ENCODE data around the gene CEP131. TPM values are rescaled to one million over a fixed set of nuclear protein-coding genes. Genes with fewer than 3 reads are reported as not detected.

The CEP131 gene
- total RNA-seq, 5 donors from 2014 or later (not counting 1 experiment from before 2014, with no cell fraction given) = 9.0 to 15.8 (median 11.2) TPM

DNA sequence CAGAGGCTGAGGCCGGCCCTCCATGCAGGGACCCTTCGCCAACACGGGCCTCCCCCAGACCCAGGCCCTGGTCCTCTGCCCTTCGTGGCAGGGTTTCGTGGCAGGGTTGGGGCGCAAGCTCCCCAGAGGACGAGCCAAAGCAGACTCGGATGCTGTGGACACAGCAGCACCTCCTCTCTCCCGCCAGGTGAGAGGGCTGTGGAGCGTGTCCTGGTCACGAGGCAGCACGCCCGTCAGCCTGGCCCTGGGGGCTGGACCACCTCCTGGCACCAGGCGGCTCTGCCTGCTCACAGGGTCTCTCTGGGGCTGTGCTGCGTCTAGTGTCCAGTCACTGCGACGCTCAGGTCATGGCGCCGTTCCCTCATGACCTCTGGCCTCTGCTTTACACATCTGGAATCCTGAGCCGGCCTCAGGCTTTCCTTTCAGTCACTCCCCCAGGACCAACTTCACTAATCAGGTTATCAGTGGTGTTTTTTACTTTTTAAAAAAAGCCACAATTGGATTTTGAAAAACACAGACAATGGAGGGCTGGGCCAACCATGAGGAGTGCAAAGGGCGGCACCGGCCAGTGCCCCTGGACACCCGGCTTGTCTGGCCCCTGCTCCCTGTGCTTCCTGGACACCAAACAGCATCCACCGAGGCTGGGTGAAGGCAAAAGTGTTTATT lies 21.7 kb upstream of the CEP131 start:
- WGBS (ENCODE audit: insufficient coverage) = 93% methylated on average over 22 of the region's 24 CpGs
- H3K9me3 ChIP-seq = no peaks in the 10 kb centered on the region

DNA sequence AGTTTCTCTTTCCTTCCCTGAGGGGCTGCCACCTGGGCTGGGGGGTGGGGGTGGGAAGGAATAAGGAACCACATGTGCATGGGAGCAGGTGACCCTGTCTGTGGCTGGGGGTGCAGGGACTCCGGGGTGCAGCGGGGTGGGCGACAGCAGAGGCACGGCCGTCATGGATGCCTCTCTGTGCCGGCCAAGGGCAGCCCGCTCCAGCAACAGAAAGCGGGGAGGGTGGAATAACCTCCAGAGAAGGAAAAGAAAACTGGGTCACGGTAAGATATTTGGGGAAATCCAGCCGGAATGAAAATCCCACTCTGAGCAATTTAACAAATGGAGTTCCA lies 20.5 kb upstream of the CEP131 start:
- Mint-ChIP-seq H3K9me3 (no peaks in the 10 kb centered on the region), H3K4me1 (peaks cover 22 to 30% (median 27%) of the 10 kb centered on the region in 3 donors), H3K27ac (no peak overlapping the region), H3K4me3 (no peak overlapping the region), H3K27me3 (no peaks in the 10 kb centered on the region), H3K36me3 (no peaks in the 10 kb centered on the region)
- no peak for DNase-seq
- Histone ChIP-seq H3K9me3 (no peaks in the 10 kb centered on the region), H3K27me3 (replicated peaks in 1 of 2; ENCODE audit: control insufficient read depth in 2 of 2, extremely low read depth in 1 of 2, insufficient read depth in 2 of 2, low read length in 1 of 2) (no peaks in the 10 kb centered on the region), H3K4me1 (ENCODE audit: control insufficient read depth in 1 of 2, extremely low read depth in 1 of 2, insufficient read depth in 2 of 2, low read length in 2 of 2) (peaks cover 6 to 30% of the 10 kb centered on the region in 2 experiments), H3K36me3 (ENCODE audit: control insufficient read depth in 2 of 2, extremely low read depth in 1 of 2, insufficient read depth in 1 of 2, low read length in 1 of 2) (no peaks in the 10 kb centered on the region), H3K4me3 (ENCODE audit: control insufficient read depth in 1 of 2, extremely low read depth in 1 of 2, low read length in 1 of 2) (no peak overlapping the region), H3K27ac (ENCODE audit: low read length) (no peak overlapping the region)
- WGBS (ENCODE audit: insufficient coverage) = 100% methylated on average over 4 of the region's 10 CpGs
- ChIA-PET POLR2A (no interaction called here), CTCF (no interaction called here)
- ATAC-seq (replicated peaks in 1 of 4) = no peak

More for the DNA sequence above, 21.7 kb upstream of the CEP131 start:
- Mint-ChIP-seq H3K36me3 (no peaks in the 10 kb centered on the region), H3K4me3 (no peak overlapping the region), H3K9me3 (no peaks in the 10 kb centered on the region), H3K27ac (peak overlapping the region in 1 of 2 donors; percentile 48), H3K27me3 (no peaks in the 10 kb centered on the region), H3K4me1 (peaks cover 22 to 27% (median 27%) of the 10 kb centered on the region in 3 donors)
- no peak for DNase-seq
- Histone ChIP-seq H3K27ac (ENCODE audit: low read length) (no peak overlapping the region), H3K27me3 (replicated peaks in 1 of 2; ENCODE audit: control insufficient read depth in 2 of 2, extremely low read depth in 1 of 2, insufficient read depth in 2 of 2, low read length in 1 of 2) (no peaks in the 10 kb centered on the region), H3K4me3 (ENCODE audit: control insufficient read depth in 1 of 2, extremely low read depth in 1 of 2, low read length in 1 of 2) (no peak overlapping the region), H3K4me1 (ENCODE audit: control insufficient read depth in 1 of 2, extremely low read depth in 1 of 2, insufficient read depth in 2 of 2, low read length in 2 of 2) (peaks cover 6 to 27% of the 10 kb centered on the region in 2 experiments), H3K36me3 (ENCODE audit: control insufficient read depth in 2 of 2, extremely low read depth in 1 of 2, insufficient read depth in 1 of 2, low read length in 1 of 2) (peaks cover 3% of the 10 kb centered on the region in 2 donors)
- ChIA-PET CTCF (interaction anchor here (0.6 kb wide), 2 partner anchors 240 to 1472 kb away, joined by 3 read pairs; partner anchors contain the start of gene FN3KRP (in 1 of the 2)), POLR2A (no interaction called here)
- ATAC-seq (replicated peaks in 1 of 4) = no peak

DNA sequence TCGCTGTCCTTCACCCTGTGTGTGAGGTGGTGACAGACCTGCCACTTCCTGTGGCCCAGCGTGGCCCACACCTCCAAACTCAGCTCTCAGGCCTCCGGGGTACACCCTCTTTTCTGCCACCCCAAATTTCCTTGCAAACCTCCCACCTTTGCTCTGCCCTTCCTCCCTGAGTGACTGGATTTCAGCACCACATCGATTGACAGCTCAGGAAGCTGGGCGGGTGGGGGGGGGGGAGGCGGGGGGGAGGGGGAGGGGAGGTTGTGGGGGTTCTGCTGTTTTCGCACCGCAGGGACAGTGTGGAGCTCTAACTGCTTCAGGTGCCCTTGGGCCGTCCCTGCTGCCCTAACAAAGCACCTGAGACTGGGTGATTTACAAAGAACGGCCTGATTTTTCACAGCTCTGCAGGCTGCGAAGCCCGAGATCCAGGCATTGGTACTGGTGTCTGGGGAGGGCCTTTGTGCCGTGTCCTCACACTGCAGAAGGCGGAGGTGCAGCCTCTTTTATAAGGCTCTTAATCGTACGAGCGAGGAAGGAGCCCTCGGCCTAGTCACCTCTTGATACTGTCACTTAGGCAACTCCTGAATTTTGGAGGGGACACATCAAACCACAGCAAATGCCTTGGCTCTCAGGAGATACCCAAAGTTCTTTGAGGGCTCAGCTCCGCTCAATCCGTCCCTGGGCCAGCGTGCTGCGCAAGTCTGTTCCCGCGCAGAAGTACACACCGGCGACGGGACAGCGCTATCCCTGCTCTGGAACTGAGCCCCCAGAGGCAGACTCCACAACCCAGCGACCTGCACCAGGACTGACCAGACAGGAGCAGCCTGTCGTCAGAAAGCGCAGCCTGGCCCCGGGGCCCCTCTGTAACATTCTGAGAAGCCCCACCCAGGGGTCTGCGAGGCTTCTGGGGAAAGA lies 19.9 kb upstream of the CEP131 start:
- CTCF ChIA-PET = no interaction called here
- DNase-seq (no peak), ATAC-seq (replicated peaks in 1 of 4) (no peak)
- Mint-ChIP-seq H3K27me3 (no peaks in the 10 kb centered on the region), H3K4me3 (no peak overlapping the region), H3K27ac (peak overlapping the region in 1 of 2 donors; percentile 59), H3K36me3 (no peaks in the 10 kb centered on the region), H3K9me3 (no peaks in the 10 kb centered on the region), H3K4me1 (peaks cover 26 to 35% (median 32%) of the 10 kb centered on the region in 3 donors)
- H3K4me1 ChIP-seq (ENCODE audit: control insufficient read depth in 1 of 2, extremely low read depth in 1 of 2, insufficient read depth in 2 of 2, low read length in 2 of 2) = peaks cover 10 to 36% of the 10 kb centered on the region in 2 experiments
- H3K9me3 ChIP-seq = no peaks in the 10 kb centered on the region
- WGBS (ENCODE audit: insufficient coverage) = 87% methylated on average over 24 of the region's 33 CpGs
- no peaks in the 10 kb centered on the region for H3K27me3 ChIP-seq (replicated peaks in 1 of 2; ENCODE audit: control insufficient read depth in 2 of 2, extremely low read depth in 1 of 2, insufficient read depth in 2 of 2, low read length in 1 of 2)
- H3K4me3 ChIP-seq (ENCODE audit: control insufficient read depth in 1 of 2, extremely low read depth in 1 of 2, low read length in 1 of 2) = no peak overlapping the region
- POLR2A ChIA-PET = no interaction called here
- H3K27ac ChIP-seq (ENCODE audit: low read length) = no peak overlapping the region
- no peaks in the 10 kb centered on the region for H3K36me3 ChIP-seq (ENCODE audit: control insufficient read depth in 2 of 2, extremely low read depth in 1 of 2, insufficient read depth in 1 of 2, low read length in 1 of 2)

DNA sequence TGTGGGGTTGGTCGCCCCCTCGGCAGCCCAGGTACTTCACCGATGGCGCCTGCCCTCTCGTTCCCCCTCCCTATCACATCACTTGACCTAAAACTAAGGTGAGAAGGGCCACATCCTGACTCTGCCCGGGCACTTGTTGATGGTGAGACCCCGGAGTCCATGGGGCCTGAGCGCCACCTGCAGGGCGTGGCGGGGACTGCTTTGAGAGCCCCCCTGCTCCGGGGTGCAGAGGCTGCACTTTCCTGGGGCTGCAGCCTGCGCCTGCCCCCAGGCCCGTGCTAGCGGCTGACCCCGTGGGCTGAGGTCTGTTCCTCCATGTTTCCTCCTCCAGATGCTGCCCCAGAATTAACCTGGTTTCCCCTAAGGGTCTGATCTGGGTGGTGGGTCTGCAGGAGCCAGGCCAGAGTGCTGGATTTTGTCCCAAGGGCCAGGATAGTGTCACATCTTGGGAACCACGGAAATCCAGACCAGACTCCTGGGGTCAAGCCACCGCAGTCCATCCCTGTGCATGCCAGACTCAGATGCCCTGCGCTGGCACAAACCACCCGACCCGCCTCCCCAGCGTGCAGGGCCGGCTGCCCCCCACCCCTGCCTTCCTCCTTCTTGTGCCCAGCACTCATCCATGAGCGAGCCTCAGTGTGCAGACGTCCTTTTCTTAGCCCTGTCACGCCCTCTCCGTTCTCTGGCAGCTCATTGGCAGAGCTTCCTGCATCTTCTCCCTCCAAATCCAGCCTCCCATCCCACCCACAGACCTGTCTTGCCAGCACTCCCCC lies 19.1 kb upstream of the CEP131 start:
- WGBS (ENCODE audit: insufficient coverage) = 34% methylated on average over 9 of the region's 26 CpGs
- no peak for ATAC-seq (replicated peaks in 1 of 4)
- ChIA-PET POLR2A (no interaction called here), CTCF (interaction anchor here in 1 of 2 donors (0.6 kb wide), 1 partner anchor 40 kb away, joined by 3 read pairs; no protein-coding TSS in a partner anchor)
- Mint-ChIP-seq H3K27ac (peak overlapping the region; percentile 28 to 59), H3K4me3 (peak overlapping the region in 2 of 3 donors; percentile 56 to 94), H3K36me3 (no peaks in the 10 kb centered on the region), H3K4me1 (peaks cover 33 to 43% (median 39%) of the 10 kb centered on the region in 3 donors), H3K9me3 (no peaks in the 10 kb centered on the region), H3K27me3 (no peaks in the 10 kb centered on the region)
- Histone ChIP-seq H3K27ac (ENCODE audit: low read length) (no peak overlapping the region), H3K4me3 (ENCODE audit: control insufficient read depth in 1 of 2, extremely low read depth in 1 of 2, low read length in 1 of 2) (no peak overlapping the region), H3K4me1 (ENCODE audit: control insufficient read depth in 1 of 2, extremely low read depth in 1 of 2, insufficient read depth in 2 of 2, low read length in 2 of 2) (peaks cover 11 to 45% of the 10 kb centered on the region in 2 experiments), H3K36me3 (ENCODE audit: control insufficient read depth in 2 of 2, extremely low read depth in 1 of 2, insufficient read depth in 1 of 2, low read length in 1 of 2) (no peaks in the 10 kb centered on the region), H3K9me3 (no peaks in the 10 kb centered on the region), H3K27me3 (replicated peaks in 1 of 2; ENCODE audit: control insufficient read depth in 2 of 2, extremely low read depth in 1 of 2, insufficient read depth in 2 of 2, low read length in 1 of 2) (no peaks in the 10 kb centered on the region)
- peak in 33 of 35 experiments; percentile 28 to 71 (median 51) for DNase-seq

DNA sequence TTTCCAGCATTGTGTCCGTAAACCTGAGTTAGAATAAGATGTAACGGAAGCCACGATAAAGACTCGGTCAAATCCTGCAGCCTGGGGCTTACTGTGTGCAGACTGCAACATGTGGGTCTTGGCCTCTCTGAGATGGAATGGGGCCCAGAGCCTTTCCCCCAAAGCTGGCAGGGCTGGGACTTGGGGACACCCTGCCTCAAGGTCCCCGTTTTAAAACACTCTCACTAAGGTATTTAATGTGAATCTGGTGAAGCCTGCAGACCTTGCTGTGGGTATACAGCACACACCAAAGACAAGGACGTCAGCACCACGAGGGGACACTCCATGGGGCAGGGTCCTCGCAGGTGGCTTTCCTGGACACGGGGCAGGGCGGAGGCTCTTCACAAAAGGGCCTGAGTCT lies 18.4 kb upstream of the CEP131 start:
- CTCF ChIA-PET = no interaction called here
- Histone ChIP-seq H3K36me3 (ENCODE audit: control insufficient read depth in 2 of 2, extremely low read depth in 1 of 2, insufficient read depth in 1 of 2, low read length in 1 of 2) (no peaks in the 10 kb centered on the region), H3K4me3 (ENCODE audit: control insufficient read depth in 1 of 2, extremely low read depth in 1 of 2, low read length in 1 of 2) (no peak overlapping the region), H3K27me3 (replicated peaks in 1 of 2; ENCODE audit: control insufficient read depth in 2 of 2, extremely low read depth in 1 of 2, insufficient read depth in 2 of 2, low read length in 1 of 2) (no peaks in the 10 kb centered on the region), H3K27ac (ENCODE audit: low read length) (no peak overlapping the region), H3K4me1 (ENCODE audit: control insufficient read depth in 1 of 2, extremely low read depth in 1 of 2, insufficient read depth in 2 of 2, low read length in 2 of 2) (peaks cover 11 to 51% of the 10 kb centered on the region in 2 experiments), H3K9me3 (no peaks in the 10 kb centered on the region)
- H3K9me3 Mint-ChIP-seq = no peaks in the 10 kb centered on the region
- no peak for ATAC-seq (replicated peaks in 1 of 4)
- H3K4me1 Mint-ChIP-seq = peaks cover 33 to 47% (median 39%) of the 10 kb centered on the region in 3 donors
- DNase-seq = no peak
- H3K27ac Mint-ChIP-seq = no peak overlapping the region
- H3K36me3 Mint-ChIP-seq = no peaks in the 10 kb centered on the region
- peak overlapping the region; percentile 91 to 94 (median 92) for H3K4me3 Mint-ChIP-seq
- no CpG with 5 or more reads among the region's 10 CpGs for WGBS (ENCODE audit: insufficient coverage)
- POLR2A ChIA-PET = no interaction called here
- no peaks in the 10 kb centered on the region for H3K27me3 Mint-ChIP-seq

DNA sequence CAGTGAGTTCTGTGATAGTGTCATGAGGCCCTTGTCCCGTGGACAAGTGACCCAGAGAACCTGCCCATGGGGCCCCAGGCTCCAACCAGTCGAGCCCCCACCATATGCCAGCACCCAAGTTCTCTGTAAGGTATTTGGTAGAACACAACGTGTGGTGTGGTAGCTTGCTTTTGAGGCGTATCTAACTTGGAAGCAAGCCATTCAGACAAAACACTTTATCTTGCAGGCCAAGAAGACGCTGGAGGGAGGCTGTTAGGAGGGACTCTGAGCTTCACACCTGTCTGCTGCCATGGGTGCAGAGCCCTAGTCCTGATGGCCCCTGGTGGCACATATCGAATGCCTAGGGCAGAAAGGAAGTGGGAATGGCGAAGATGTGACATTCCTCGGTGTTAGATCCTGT lies 18.0 kb upstream of the CEP131 start:
- WGBS (ENCODE audit: insufficient coverage) = 94% methylated on average over 4 of the region's 8 CpGs
- no peak for DNase-seq
- Histone ChIP-seq H3K36me3 (ENCODE audit: control insufficient read depth in 2 of 2, extremely low read depth in 1 of 2, insufficient read depth in 1 of 2, low read length in 1 of 2) (no peaks in the 10 kb centered on the region), H3K4me3 (ENCODE audit: control insufficient read depth in 1 of 2, extremely low read depth in 1 of 2, low read length in 1 of 2) (no peak overlapping the region), H3K27ac (ENCODE audit: low read length) (no peak overlapping the region), H3K9me3 (no peaks in the 10 kb centered on the region), H3K4me1 (ENCODE audit: control insufficient read depth in 1 of 2, extremely low read depth in 1 of 2, insufficient read depth in 2 of 2, low read length in 2 of 2) (peaks cover 11 to 55% of the 10 kb centered on the region in 2 experiments), H3K27me3 (replicated peaks in 1 of 2; ENCODE audit: control insufficient read depth in 2 of 2, extremely low read depth in 1 of 2, insufficient read depth in 2 of 2, low read length in 1 of 2) (no peaks in the 10 kb centered on the region)
- H3K4me1 Mint-ChIP-seq = peaks cover 33 to 50% (median 39%) of the 10 kb centered on the region in 3 donors
- ChIA-PET POLR2A (interaction anchor here in 1 of 2 donors (0.5 kb wide), 1 partner anchor 18 kb away, joined by 9 read pairs; the partner anchor contains the start of gene CEP131), CTCF (no interaction called here)
- H3K27ac Mint-ChIP-seq = no peak overlapping the region
- no peaks in the 10 kb centered on the region for H3K9me3 Mint-ChIP-seq
- H3K36me3 Mint-ChIP-seq = no peaks in the 10 kb centered on the region
- no peak for ATAC-seq (replicated peaks in 1 of 4)
- no peaks in the 10 kb centered on the region for H3K27me3 Mint-ChIP-seq
- peak overlapping the region; percentile 91 to 94 (median 92) for H3K4me3 Mint-ChIP-seq
